K562 (cell line): ENCODE data around the gene SHC1. TPM values are rescaled to one million over a fixed set of nuclear protein-coding genes. Genes with fewer than 3 reads are reported as not detected.

ENCODE experiments used
- AFF4 ChIP-seq: sonication (generic); formaldehyde crosslinking; IDR thresholded peaks from 2 replicates; pipeline ENCODE4 v1.8.0; 2023; ENCODE audit warnings: mild to moderate bottlenecking, missing genetic modification reagents
- CBX3 ChIP-seq, 2 experiments: IDR thresholded peaks; 1 replicate in 1 of 2; 2 replicates in 1 of 2; pipeline ENCODE4 v1.6.1; 2012; ENCODE audit warnings: inconsistent platforms in 2 of 2, low read length in 2 of 2, borderline replicate concordance in 1 of 2, control low read depth in 1 of 2
- CHCHD3 ChIP-seq: fragments of 250-450 bp; sonication (Bioruptor Pico); IDR thresholded peaks from 2 replicates; pipeline ENCODE4 v2.1.2; 2022; ENCODE audit warnings: mild to moderate bottlenecking
- EZH2 ChIP-seq: IDR thresholded peaks from 2 replicates; pipeline ENCODE4 v1.6.1; 2012; ENCODE audit warnings: low read depth, mild to moderate bottlenecking, inconsistent platforms, low read length, borderline replicate concordance
- HDAC6 ChIP-seq: IDR thresholded peaks from 2 replicates; pipeline ENCODE4 v1.6.1; 2012; ENCODE audit warnings: low read depth, mild to moderate bottlenecking, control low read depth, inconsistent platforms, low read length, moderate library complexity
- IRF2 ChIP-seq: sonication (generic); formaldehyde crosslinking; IDR thresholded peaks from 2 replicates; pipeline ENCODE4 v1.8.1; 2022; ENCODE audit warnings: mild to moderate bottlenecking, missing genetic modification reagents
- MCM3 ChIP-seq: fragments of 450-650 bp; IDR thresholded peaks from 2 replicates; pipeline ENCODE4 v1.6.1; 2016
- NR2C1 ChIP-seq, 2 experiments: fragments of 450-650 bp; IDR thresholded peaks; 2 replicates each; pipeline ENCODE4 v1.6.1; 2017; ENCODE audit warnings: mild to moderate bottlenecking in 2 of 2, antibody characterized with exemption in 1 of 2, inconsistent platforms in 1 of 2, missing compliant biosample characterization in 1 of 2, missing genetic modification characterization in 1 of 2
- RCOR1 ChIP-seq, 2 experiments: IDR thresholded peaks; 2 replicates each; pipeline ENCODE4 v1.6.1; 2012; ENCODE audit warnings: low read depth in 2 of 2, low read length in 2 of 2, borderline replicate concordance in 1 of 2, improper control_type of control experiment in 1 of 2
- RHOXF2B ChIP-seq: fragments of 250-450 bp; sonication (Bioruptor Pico); conservative IDR thresholded peaks from 2 replicates; pipeline ENCODE4 v1.5.1; 2021
- RNF219 ChIP-seq: fragments of 250-450 bp; sonication (Bioruptor Pico); IDR thresholded peaks from 2 replicates; pipeline ENCODE4 v1.5.0; 2022; ENCODE audit warnings: mild to moderate bottlenecking
- THAP12 ChIP-seq: fragments of 250-450 bp; sonication (Bioruptor Pico); IDR thresholded peaks from 2 replicates; pipeline ENCODE4 v1.9.0; 2021; ENCODE audit warnings: mild to moderate bottlenecking, inconsistent platforms
- UBTF ChIP-seq, 2 experiments: IDR thresholded peaks; 2 replicates each; pipeline ENCODE4 v1.6.1; 2012; ENCODE audit warnings: improper control_type of control experiment in 2 of 2, low read depth in 2 of 2, low read length in 2 of 2, borderline replicate concordance in 1 of 2
- ZNF398 ChIP-seq: fragments of 250-450 bp; sonication (Bioruptor Pico); IDR thresholded peaks from 2 replicates; pipeline ENCODE4 v1.8.0; 2021; ENCODE audit warnings: moderate library complexity, mild to moderate bottlenecking, inconsistent platforms
- ZNF77 ChIP-seq: fragments of 250-450 bp; sonication (Bioruptor Pico); IDR thresholded peaks from 2 replicates; pipeline ENCODE4 v1.5.0; 2020
- polyA plus RNA-seq, 8 experiments: library from polyadenylated mRNA; depleted of rRNA in 4 of 8; stranded (reverse) in 5 of 8; unstranded in 3 of 8; fragments of >200 nt; fragmentation: Nextera tagmentation in 2 of 8; fragmentation: Illumina TruSeq in 1 of 8; extraction: Ambion mirVana in 2 of 8; extraction: Trizol in 1 of 8; gene quantifications; 2 replicates each; pipeline versions ENCODE4 v1.2.1 to v1.2.3, GENCODE V29; 2011 to 2014; ENCODE audit warnings: inconsistent platforms in 1 of 8, missing spikeins in 1 of 8
- total RNA-seq, 7 experiments: library from RNA; depleted of rRNA in 6 of 7; stranded (reverse); fragments of >200 nt in 6 of 7; fragmentation: Illumina TruSeq in 2 of 7; extraction: Trizol in 2 of 7; gene quantifications; 2 replicates each; pipeline versions ENCODE4 v1.2.1 to v1.2.3, GENCODE V29; 2011 to 2021; ENCODE audit warnings: low replicate concordance in 1 of 7

Gene SHC1
- total and polyA plus RNA-seq, 9 of the 15 experiments (the other 6 are each of a cell fraction or from before 2014, with no cell fraction given) = 4.1 to 113 (median 51.9) TPM

GRCh38 chr1:155003766-155004351, 33.3 kb upstream of the SHC1 start (continued):
- TF ChIP-seq UBTF (IDR thresholded peaks at IDR 0.05; ENCODE audit: borderline replicate concordance in 1 of 2, low read depth in 2 of 2, low read length in 2 of 2) (no peak), EZH2 (no peak), HDAC6 (no peak), CHCHD3 (CRISPR knock-in tag) (no peak), THAP12 (CRISPR knock-in tag) (no peak), NR2C1 (IDR thresholded peaks at IDR 0.05) (no peak), NR2C1 (tag; IDR thresholded peaks at IDR 0.05) (no peak), RHOXF2B (CRISPR knock-in tag) (no peak), ZNF398 (no peak), IRF2 (CRISPR knock-in tag) (no peak), CBX3 (IDR thresholded peaks at IDR 0.05; ENCODE audit: borderline replicate concordance in 1 of 2, low read length in 2 of 2) (no peak), RCOR1 (IDR thresholded peaks at IDR 0.05; ENCODE audit: borderline replicate concordance in 1 of 2, low read depth in 2 of 2, low read length in 2 of 2) (no peak), AFF4 (CRISPR knock-in tag) (no peak), MCM3 (no peak), RNF219 (CRISPR knock-in tag) (no peak), ZNF77 (CRISPR knock-in tag) (no peak)
